HCT116 (cell line): ENCODE results near the gene F2RL2. TPM values are rescaled to one million over a fixed set of nuclear protein-coding genes. Genes with fewer than 3 reads are reported as not detected.

Experiments used
- ATAC-seq: fragments of 200-7000 bp; cut with Tn5 transposase; 2 replicates; pipeline ENCODE4 v1.9.1; 2020; ENCODE audit warnings: mild to moderate bottlenecking, moderate library complexity
- BruUV-seq: library from RNA; stranded (reverse); fragments of 400-500 nt; replicated peaks from 2 replicates; lab custom pipeline; 2021; lab: Mats Ljungman, UMichigan
- CTCF ChIA-PET: fragments of 300-600 bp; sonication (Branson Sonifier 250); formaldehyde crosslinking; loops from one replicate; lab custom pipeline; 2021; ENCODE audit warnings: antibody characterized with exemption; lab: Charles Lee
- POLR2A ChIA-PET: fragments of 300-600, 350-600 bp; sonication (Branson Sonifier 250); formaldehyde crosslinking; loops from one replicate; lab custom pipeline; 2021; ENCODE audit warnings: antibody characterized with exemption; lab: Charles Lee
- RAD21 ChIA-PET, 2 experiments: fragments of 300-600 bp; sonication (Branson Sonifier 250); formaldehyde crosslinking; loops; one replicate each; lab custom pipeline; 2023; ENCODE audit warnings: low total read pairs in 2 of 2; ENCODE audit not compliant: uncharacterized antibody in 2 of 2, unreplicated experiment in 2 of 2, low non-redundant PET in 1 of 2; lab: Charles Lee
- DNase-seq: peaks from one replicate; pipeline ENCODE4 v3.0.0-alpha.2; 2010; ENCODE audit warnings: low read depth, low spot score
- H2AFZ ChIP-seq: fragments of 200-600 bp; shearing (Covaris generic), sonication (generic); 2 replicates; pipeline ENCODE4 v1.6.1; 2017; ENCODE audit warnings: low read depth, mixed run types, mixed read lengths, antibody characterized with exemption, low read length; ENCODE audit not compliant: poor library complexity, severe bottlenecking
- H3K27ac ChIP-seq: 2 replicates; pipeline ENCODE4 v1.5.1; 2012; ENCODE audit warnings: low read depth, low read length
- H3K27me3 ChIP-seq: fragments of 200-600 bp; sonication (generic); 2 replicates; pipeline ENCODE4 v1.6.1; 2016; ENCODE audit warnings: mixed run types, low read length, mixed read lengths; ENCODE audit not compliant: insufficient read depth
- H3K36me3 ChIP-seq, 2 experiments: fragments of 200-500 bp in 1 of 2; fragments of 200-600 bp in 1 of 2; sonication (Bioruptor generic) in 1 of 2; sonication (generic) in 1 of 2; 2 replicates each; pipeline versions ENCODE4 v1.5.1 to v1.6.1; 2014 to 2016; ENCODE audit warnings: low read length in 2 of 2, inconsistent platforms in 1 of 2, mixed read lengths in 1 of 2, mixed run types in 1 of 2; ENCODE audit not compliant: insufficient read depth in 2 of 2, control insufficient read depth in 1 of 2
- H3K4me1 ChIP-seq, 2 experiments: fragments of 200-600 bp in 1 of 2; sonication (generic) in 1 of 2; 2 replicates each; pipeline versions ENCODE4 v1.5.1 to v1.6.1; 2012 to 2017; ENCODE audit warnings: low read length in 2 of 2, inconsistent platforms in 1 of 2, mild to moderate bottlenecking in 1 of 2, mixed read lengths in 1 of 2, mixed run types in 1 of 2, moderate library complexity in 1 of 2; ENCODE audit not compliant: insufficient read depth in 2 of 2, control insufficient read depth in 1 of 2
- H3K4me2 ChIP-seq: fragments of 200-600 bp; sonication (generic); 2 replicates; pipeline ENCODE4 v1.6.1; 2017; ENCODE audit warnings: mixed run types, low read length, mixed read lengths
- H3K4me3 ChIP-seq, 2 experiments: fragments of 200-600 bp in 1 of 2; sonication (generic) in 1 of 2; replicated peaks in 1 of 2; 2 replicates each; pipeline ENCODE4 v1.5.1; 2011 to 2016; ENCODE audit warnings: low read length in 2 of 2, control low read depth in 1 of 2, low read depth in 1 of 2, mild to moderate bottlenecking in 1 of 2, mixed read lengths in 1 of 2, mixed run types in 1 of 2
- H3K79me2 ChIP-seq: fragments of 200-600 bp; sonication (generic); 2 replicates; pipeline ENCODE4 v1.6.1; 2017; ENCODE audit warnings: mild to moderate bottlenecking, mixed run types, low read length, moderate library complexity, mixed read lengths; ENCODE audit not compliant: insufficient read depth
- H3K9ac ChIP-seq: fragments of 200-600 bp; sonication (generic); 2 replicates; pipeline ENCODE4 v1.6.1; 2016; ENCODE audit warnings: low read length, mixed read lengths
- H3K9me2 ChIP-seq: fragments of 200-600 bp; sonication (generic), shearing (Covaris generic); 2 replicates; pipeline ENCODE4 v1.6.1; 2017; ENCODE audit warnings: mixed run types, mild to moderate bottlenecking, moderate library complexity; ENCODE audit not compliant: insufficient read depth
- H3K9me3 ChIP-seq, 2 experiments: fragments of 200-500 bp in 1 of 2; fragments of 200-600 bp in 1 of 2; sonication (Bioruptor generic) in 1 of 2; sonication (generic) in 1 of 2; 2 replicates each; pipeline ENCODE4 v1.6.1; 2014 to 2017; ENCODE audit warnings: low read length in 2 of 2, mixed read lengths in 2 of 2, inconsistent platforms in 1 of 2, low read depth in 1 of 2, mild to moderate bottlenecking in 1 of 2, mixed run types in 1 of 2, moderate library complexity in 1 of 2; ENCODE audit not compliant: control insufficient read depth in 1 of 2, insufficient read depth in 1 of 2
- H4K20me1 ChIP-seq: fragments of 200-600 bp; sonication (generic), shearing (Covaris generic); 2 replicates; pipeline ENCODE4 v1.6.1; 2017; ENCODE audit warnings: mixed run types, mild to moderate bottlenecking, moderate library complexity; ENCODE audit not compliant: insufficient read depth
- CBX3 ChIP-seq: IDR thresholded peaks from 2 replicates; pipeline ENCODE4 v1.6.1; 2012; ENCODE audit warnings: low read depth
- EGR1 ChIP-seq: IDR thresholded peaks from 2 replicates; pipeline ENCODE4 v1.6.1; 2012; ENCODE audit warnings: low read depth
- EZH2phosphoT487 ChIP-seq: fragments of 200-600 bp; IDR thresholded peaks from 2 replicates; pipeline ENCODE4 v1.6.1; 2018; ENCODE audit warnings: antibody characterized with exemption, borderline replicate concordance
- FOSL1 ChIP-seq: IDR thresholded peaks from 2 replicates; pipeline ENCODE4 v1.6.1; 2012; ENCODE audit warnings: low read depth
- POLR2A ChIP-seq: IDR thresholded peaks from 2 replicates; pipeline ENCODE4 v1.7.0; 2011; ENCODE audit warnings: borderline replicate concordance; ENCODE audit not compliant: insufficient read depth, insufficient read length; ENCODE audit errors: extremely low read depth
- SP1 ChIP-seq: IDR thresholded peaks from 2 replicates; pipeline ENCODE4 v1.6.1; 2012; ENCODE audit warnings: low read depth
- TCF7L2 ChIP-seq: IDR thresholded peaks from 2 replicates; pipeline ENCODE4 v1.7.0; 2011; ENCODE audit warnings: borderline replicate concordance, inconsistent platforms; ENCODE audit not compliant: insufficient read depth, insufficient read length; ENCODE audit errors: extremely low read depth
- ZFX ChIP-seq: fragments of 450-650 bp; IDR thresholded peaks from 2 replicates; pipeline ENCODE4 v1.6.1; 2017
- ZNF274 ChIP-seq: fragments of 200-500 bp; sonication (Bioruptor generic); IDR thresholded peaks from 2 replicates; pipeline ENCODE4 v1.6.1; 2014; ENCODE audit warnings: mild to moderate bottlenecking, low read depth, low read length, inconsistent platforms
- intact Hi-C: fragments of 100-400 bp; cut with micrococcal nuclease; formaldehyde crosslinking; loops from 2 replicates; pipeline ENCODE4 v1.10.0; 2022
- total RNA-seq: library from RNA; stranded (reverse); gene quantifications from one replicate; pipeline ENCODE4 v1.2.1, GENCODE V29; 2021; ENCODE audit not compliant: unreplicated experiment
- TF ChIP-seq, protein P1 (sequence below): IDR thresholded peaks from 2 replicates; pipeline ENCODE4 v1.6.1; 2012
- TF ChIP-seq, protein P2 (sequence below): IDR thresholded peaks from 2 replicates; pipeline ENCODE4 v1.6.1; 2012; ENCODE audit warnings: low read depth
- TF ChIP-seq, protein P3 (sequence below): IDR thresholded peaks from 2 replicates; pipeline ENCODE4 v1.6.1; 2011; ENCODE audit warnings: mild to moderate bottlenecking, low read length, moderate library complexity; ENCODE audit not compliant: insufficient replicate concordance; ENCODE audit errors: extremely low read depth

F2RL2 gene
- total RNA-seq, 1 experiment from 2014 or later = 0.07 TPM

- intact Hi-C loops = no loop called here
- no TSS peak for BruUV-seq
- CTCF ChIA-PET = no interaction called here
Measured at GRCh38 chr5:76626738-76627137, 3.5 kb upstream of the F2RL2 start.

More at GRCh38 chr5:76626738-76627137, 3.5 kb upstream of the F2RL2 start:
- ATAC-seq (no peak), DNase-seq (no peak)
- RAD21 ChIA-PET = no interaction called here
- Histone ChIP-seq H3K27ac (no peak overlapping the region), H3K4me2 (no peak overlapping the region), H3K9ac (no peak overlapping the region), H3K4me1 (peaks cover 0 to 7% of the 10 kb centered on the region in 2 experiments; a peak in 2 of 4 replicates), H3K27me3 (no peaks in the 10 kb centered on the region), H3K79me2 (no peaks in the 10 kb centered on the region), H2AFZ (no peak overlapping the region), H4K20me1 (no peaks in the 10 kb centered on the region), H3K36me3 (no peaks in the 10 kb centered on the region), H3K9me2 (no peaks in the 10 kb centered on the region), H3K4me3 (no peak overlapping the region), H3K9me3 (no peaks in the 10 kb centered on the region)
- TF ChIP-seq SP1 (no peak), TCF7L2 (no peak), EZH2phosphoT487 (no peak), POLR2A (no peak), ZNF274 (no peak), ZFX (no peak), FOSL1 (no peak), CBX3 (no peak), EGR1 (no peak)
- TF ChIP-seq, protein P1, sequence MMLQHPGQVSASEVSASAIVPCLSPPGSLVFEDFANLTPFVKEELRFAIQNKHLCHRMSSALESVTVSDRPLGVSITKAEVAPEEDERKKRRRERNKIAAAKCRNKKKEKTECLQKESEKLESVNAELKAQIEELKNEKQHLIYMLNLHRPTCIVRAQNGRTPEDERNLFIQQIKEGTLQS = no peak
- TF ChIP-seq, protein P2, sequence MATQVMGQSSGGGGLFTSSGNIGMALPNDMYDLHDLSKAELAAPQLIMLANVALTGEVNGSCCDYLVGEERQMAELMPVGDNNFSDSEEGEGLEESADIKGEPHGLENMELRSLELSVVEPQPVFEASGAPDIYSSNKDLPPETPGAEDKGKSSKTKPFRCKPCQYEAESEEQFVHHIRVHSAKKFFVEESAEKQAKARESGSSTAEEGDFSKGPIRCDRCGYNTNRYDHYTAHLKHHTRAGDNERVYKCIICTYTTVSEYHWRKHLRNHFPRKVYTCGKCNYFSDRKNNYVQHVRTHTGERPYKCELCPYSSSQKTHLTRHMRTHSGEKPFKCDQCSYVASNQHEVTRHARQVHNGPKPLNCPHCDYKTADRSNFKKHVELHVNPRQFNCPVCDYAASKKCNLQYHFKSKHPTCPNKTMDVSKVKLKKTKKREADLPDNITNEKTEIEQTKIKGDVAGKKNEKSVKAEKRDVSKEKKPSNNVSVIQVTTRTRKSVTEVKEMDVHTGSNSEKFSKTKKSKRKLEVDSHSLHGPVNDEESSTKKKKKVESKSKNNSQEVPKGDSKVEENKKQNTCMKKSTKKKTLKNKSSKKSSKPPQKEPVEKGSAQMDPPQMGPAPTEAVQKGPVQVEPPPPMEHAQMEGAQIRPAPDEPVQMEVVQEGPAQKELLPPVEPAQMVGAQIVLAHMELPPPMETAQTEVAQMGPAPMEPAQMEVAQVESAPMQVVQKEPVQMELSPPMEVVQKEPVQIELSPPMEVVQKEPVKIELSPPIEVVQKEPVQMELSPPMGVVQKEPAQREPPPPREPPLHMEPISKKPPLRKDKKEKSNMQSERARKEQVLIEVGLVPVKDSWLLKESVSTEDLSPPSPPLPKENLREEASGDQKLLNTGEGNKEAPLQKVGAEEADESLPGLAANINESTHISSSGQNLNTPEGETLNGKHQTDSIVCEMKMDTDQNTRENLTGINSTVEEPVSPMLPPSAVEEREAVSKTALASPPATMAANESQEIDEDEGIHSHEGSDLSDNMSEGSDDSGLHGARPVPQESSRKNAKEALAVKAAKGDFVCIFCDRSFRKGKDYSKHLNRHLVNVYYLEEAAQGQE = no peak
- TF ChIP-seq, protein P3, sequence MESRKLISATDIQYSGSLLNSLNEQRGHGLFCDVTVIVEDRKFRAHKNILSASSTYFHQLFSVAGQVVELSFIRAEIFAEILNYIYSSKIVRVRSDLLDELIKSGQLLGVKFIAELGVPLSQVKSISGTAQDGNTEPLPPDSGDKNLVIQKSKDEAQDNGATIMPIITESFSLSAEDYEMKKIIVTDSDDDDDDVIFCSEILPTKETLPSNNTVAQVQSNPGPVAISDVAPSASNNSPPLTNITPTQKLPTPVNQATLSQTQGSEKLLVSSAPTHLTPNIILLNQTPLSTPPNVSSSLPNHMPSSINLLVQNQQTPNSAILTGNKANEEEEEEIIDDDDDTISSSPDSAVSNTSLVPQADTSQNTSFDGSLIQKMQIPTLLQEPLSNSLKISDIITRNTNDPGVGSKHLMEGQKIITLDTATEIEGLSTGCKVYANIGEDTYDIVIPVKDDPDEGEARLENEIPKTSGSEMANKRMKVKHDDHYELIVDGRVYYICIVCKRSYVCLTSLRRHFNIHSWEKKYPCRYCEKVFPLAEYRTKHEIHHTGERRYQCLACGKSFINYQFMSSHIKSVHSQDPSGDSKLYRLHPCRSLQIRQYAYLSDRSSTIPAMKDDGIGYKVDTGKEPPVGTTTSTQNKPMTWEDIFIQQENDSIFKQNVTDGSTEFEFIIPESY = no peak
- POLR2A ChIA-PET = no interaction called here
